Right lobe of liver (tissue), 6 donors: ENCODE measurements around the gene SPARCL1. TPM values are rescaled to one million over a fixed set of nuclear protein-coding genes. Genes with fewer than 3 reads are reported as not detected.

Experiments
- ATAC-seq, 4 donors: fragments of 200-7000 bp; cut with Tn5 transposase; one replicate each; pipeline ENCODE4 v1.9.1; 2020; ENCODE audit warnings: mild to moderate bottlenecking in 4 of 4, moderate library complexity in 4 of 4
- DNase-seq, 3 donors: peaks; one replicate each; pipeline ENCODE4 v3.0.0-alpha.2; 2020
- H3K27ac ChIP-seq, 3 donors: fragments of 200-600 bp; one replicate each; pipeline ENCODE4 v1.8.0; 2022
- H3K27me3 ChIP-seq, 2 donors: fragments of 200-600 bp; one replicate each; pipeline ENCODE4 v1.8.0; 2022
- H3K36me3 ChIP-seq, 4 donors: fragments of 200-600 bp; sonication (generic) in 1 of 4; one replicate each; pipeline versions ENCODE4 v1.5.1 to v1.8.0; 2017 to 2022; ENCODE audit warnings: control low read depth in 1 of 4
- H3K4me1 ChIP-seq, 4 donors: fragments of 200-600 bp; sonication (generic) in 1 of 4; one replicate each; pipeline versions ENCODE4 v1.5.1 to v1.8.0; 2017 to 2022; ENCODE audit warnings: control low read depth in 1 of 4
- H3K4me3 ChIP-seq, 3 donors: fragments of 200-600 bp; one replicate each; pipeline ENCODE4 v1.8.0; 2022
- H3K9me3 ChIP-seq, 4 donors: fragments of 200-600 bp; sonication (generic) in 1 of 4; one replicate each; pipeline versions ENCODE4 v1.5.1 to v1.8.0; 2017 to 2022; ENCODE audit warnings: control low read depth in 1 of 4
- CTCF ChIP-seq, 4 donors: fragments of 200-600 bp in 3 of 4; fragments of 450-650 bp in 1 of 4; IDR thresholded peaks; one replicate each; pipeline versions ENCODE4 v1.5.1 to v1.8.0; 2016 to 2022; ENCODE audit warnings: antibody characterized with exemption in 4 of 4, mild to moderate bottlenecking in 2 of 4
- POLR2A ChIP-seq: fragments of 450-650 bp; IDR thresholded peaks from one replicate; pipeline ENCODE4 v1.6.1; 2017; ENCODE audit warnings: antibody characterized with exemption, mild to moderate bottlenecking
- WGBS: methylation state at CpG from one replicate; pipeline ENCODE4 v1.1.6; 2018; ENCODE audit warnings: low coverage, low lambda C conversion rate; ENCODE audit not compliant: insufficient coverage; ENCODE audit errors: missing lambda C conversion rate; 5-methylcytosine and 5-hydroxymethylcytosine counted together
- intact Hi-C, 2 donors: fragments of 100-400 bp; cut with DNase I; formaldehyde crosslinking; loops; one replicate each; pipeline versions ENCODE4 v1.11.2 to v1.14.1; 2022
- total RNA-seq, 6 experiments: library from RNA; depleted of rRNA in 2 of 6; stranded (reverse); fragments of >200 nt in 2 of 6; fragmentation: NEBNext Ultra II Directional in 3 of 6; extraction: Animal tissue kit (Norgen Biotek cat#: 25700) in 3 of 6; gene quantifications; one replicate each; pipeline versions ENCODE4 v1.1.0 to v1.2.4, GENCODE V29; 2016 to 2023
- donor health status: DM: no; HTN: yes; CAD: no.
- donor health status: DM: no; HTN: no; CAD: no.
- donor health status: DM: no; HTN: no; CAD: no.
- donor health status: DM: no; HTN: yes; CAD: no.
- donor health status: DM: no; HTN: yes; CAD: no.

Gene SPARCL1
- total RNA-seq, 6 experiments from 2014 or later: 5.3 to 14.3 (median 9.1) TPM

GRCh38 chr4:87570290-87570805, 41.2 kb upstream of the SPARCL1 start:
- intact Hi-C loops: no loop called here
- DNase-seq (no peak), ATAC-seq (no peak)
- no peak for TF ChIP-seq POLR2A
- TF ChIP-seq CTCF (IDR thresholded peaks at IDR 0.05): no peak
- 48% methylated on average over 5 of the region's 5 CpGs for whole genome bisulfite sequencing
- Histone ChIP-seq H3K27me3 (no peaks in the 10 kb centered on the region), H3K4me3 (no peak overlapping the region), H3K9me3 (no peaks in the 10 kb centered on the region), H3K27ac (no peak overlapping the region), H3K36me3 (no peaks in the 10 kb centered on the region), H3K4me1 (no peaks in the 10 kb centered on the region)

- 86% methylated on average over 2 of the region's 2 CpGs for WGBS
- DNase-seq: no peak
- Histone ChIP-seq H3K27ac (no peak overlapping the region), H3K4me3 (no peak overlapping the region), H3K36me3 (no peaks in the 10 kb centered on the region), H3K4me1 (no peaks in the 10 kb centered on the region), H3K9me3 (no peaks in the 10 kb centered on the region), H3K27me3 (no peaks in the 10 kb centered on the region)
- TF ChIP-seq POLR2A (no peak), CTCF (IDR thresholded peaks at IDR 0.05) (no peak)
- intact Hi-C loops: no loop called here
- ATAC-seq: no peak
These were observed 38.0 kb upstream of the SPARCL1 start for GRCh38 chr4:87567191-87567590.

GRCh38 chr4:87566276-87566675, 37.1 kb upstream of the SPARCL1 start:
- DNase-seq: no peak
- no peak for TF ChIP-seq CTCF (IDR thresholded peaks at IDR 0.05)
- TF ChIP-seq POLR2A: no peak
- Histone ChIP-seq H3K36me3 (no peaks in the 10 kb centered on the region), H3K4me3 (no peak overlapping the region), H3K27ac (no peak overlapping the region), H3K4me1 (no peaks in the 10 kb centered on the region), H3K9me3 (no peaks in the 10 kb centered on the region), H3K27me3 (no peaks in the 10 kb centered on the region)
- WGBS: 28% methylated on average over 2 of the region's 2 CpGs
- intact Hi-C loops: no loop called here
- no peak for ATAC-seq

GRCh38 chr4:87565746-87566145, 36.6 kb upstream of the SPARCL1 start:
- Histone ChIP-seq H3K4me3 (no peak overlapping the region), H3K9me3 (no peaks in the 10 kb centered on the region), H3K27me3 (no peaks in the 10 kb centered on the region), H3K36me3 (no peaks in the 10 kb centered on the region), H3K27ac (no peak overlapping the region), H3K4me1 (no peaks in the 10 kb centered on the region)
- TF ChIP-seq POLR2A (no peak), CTCF (IDR thresholded peaks at IDR 0.05) (no peak)
- DNase-seq: no peak
- intact Hi-C loops: no loop called here
- no peak for ATAC-seq
- WGBS: 82% methylated on average over 4 of the region's 4 CpGs

- intact Hi-C loops: no loop called here
- Histone ChIP-seq H3K4me3 (no peak overlapping the region), H3K4me1 (no peaks in the 10 kb centered on the region), H3K27me3 (no peaks in the 10 kb centered on the region), H3K27ac (no peak overlapping the region), H3K36me3 (no peaks in the 10 kb centered on the region), H3K9me3 (no peaks in the 10 kb centered on the region)
- DNase-seq (no peak), ATAC-seq (no peak)
- WGBS: 93% methylated on average over 2 of the region's 2 CpGs
- TF ChIP-seq POLR2A: no peak
- no peak for TF ChIP-seq CTCF (IDR thresholded peaks at IDR 0.05)
These were observed 31.6 kb upstream of the SPARCL1 start for GRCh38 chr4:87560802-87561201.
